Choroid plexus epithelial cell (primary cell): ENCODE results near the gene CALML4.
"Not testable (repeated sequence)": the region's sequence is repeated elsewhere in the genome, so short reads cannot be mapped to it uniquely, and the experiment has no call there.

Experiments
- DNase-seq: peaks from one replicate; pipeline ENCODE4 v3.0.0-alpha.2; 2010; ENCODE audit warnings: low read depth
- H3K4me3 ChIP-seq: 2 replicates; pipeline ENCODE4 v1.5.1; 2011; ENCODE audit warnings: low read depth, mild to moderate bottlenecking, control low read depth, low read length, moderate library complexity
- CTCF ChIP-seq: conservative IDR thresholded peaks from 2 replicates; pipeline ENCODE4 v1.5.1; 2011; ENCODE audit warnings: low read depth, mild to moderate bottlenecking, control low read depth, inconsistent platforms, low read length, moderate library complexity

The CALML4 gene

GRCh38 chr15:68235022-68235421 lies 29.9 kb upstream of the CALML4 start:
- H3K4me3 ChIP-seq = no peak overlapping the region
- no peak for TF ChIP-seq CTCF
- DNase-seq = no peak

- H3K4me3 ChIP-seq, DNase-seq: not testable (repeated sequence)
Observed at GRCh38 chr15:68234520-68234919, 29.4 kb upstream of the CALML4 start.

- no peak overlapping the region for H3K4me3 ChIP-seq
- no peak for TF ChIP-seq CTCF
- DNase-seq = no peak
Observed at GRCh38 chr15:68234060-68234459, 28.9 kb upstream of the CALML4 start.

- no peak for DNase-seq
- no peak for TF ChIP-seq CTCF
- no peak overlapping the region for H3K4me3 ChIP-seq
Observed at GRCh38 chr15:68232937-68233336, 27.8 kb upstream of the CALML4 start.

- TF ChIP-seq CTCF = no peak
- no peak overlapping the region for H3K4me3 ChIP-seq
- DNase-seq = no peak
Observed at GRCh38 chr15:68232449-68232848, 27.3 kb upstream of the CALML4 start.

- DNase-seq = no peak
- TF ChIP-seq CTCF = no peak
- no peak overlapping the region for H3K4me3 ChIP-seq
Observed at GRCh38 chr15:68231102-68231818, 26.1 kb upstream of the CALML4 start.

- H3K4me3 ChIP-seq = peak overlapping the region; percentile 77
- no peak for TF ChIP-seq CTCF
Observed at GRCh38 chr15:68230157-68231100, 25.3 kb upstream of the CALML4 start.

More at GRCh38 chr15:68230157-68231100, 25.3 kb upstream of the CALML4 start:
- DNase-seq = peak; percentile 23
